GM19455 (cell line): ENCODE measurements around the gene RAMP2.

Experiments used
- ATAC-seq: cut with Tn5 transposase; IDR thresholded peaks from one replicate; pipeline ENCODE4 v1.9.1; 2021; ENCODE audit not compliant: unreplicated experiment

Gene RAMP2

DNA sequence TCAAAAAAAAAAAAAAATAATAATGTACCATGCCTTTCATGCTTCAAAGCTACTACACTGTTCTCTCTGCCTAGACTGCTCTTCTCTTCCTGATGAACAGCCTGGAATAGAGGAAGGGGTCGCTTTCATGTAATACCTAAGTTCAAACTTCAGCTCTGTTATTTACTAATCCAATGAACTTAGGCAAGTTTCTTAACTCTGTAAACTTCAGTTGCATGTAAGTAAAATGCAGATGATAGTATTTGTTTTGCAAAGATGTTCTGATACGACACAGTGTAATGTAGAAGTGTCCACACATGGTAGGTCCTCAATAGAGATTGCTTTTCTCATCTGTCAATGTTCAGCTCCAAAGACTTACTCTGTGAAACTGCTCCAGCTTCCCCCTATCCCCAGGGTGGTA lies 30.9 kb downstream of the RAMP2 start:
- no peak for ATAC-seq

DNA sequence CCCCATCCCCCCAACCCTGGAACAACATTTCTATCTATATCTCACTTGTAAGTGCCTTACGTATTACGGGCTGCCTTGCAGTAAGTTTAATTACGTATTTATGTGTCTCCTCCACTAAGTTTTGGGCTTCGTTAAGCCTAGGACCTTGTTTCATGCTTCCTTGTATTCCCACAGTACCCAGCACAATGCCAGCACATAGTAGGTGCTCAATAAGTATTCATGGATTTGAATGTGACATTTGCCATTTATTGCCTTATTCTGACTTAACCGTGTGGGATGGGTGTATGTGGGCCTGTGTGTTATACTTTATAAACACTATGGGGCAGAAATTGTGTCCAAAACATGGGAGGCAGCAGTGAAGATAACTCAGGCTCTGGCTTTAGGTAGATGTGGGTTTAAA lies 31.5 kb downstream of the RAMP2 start:
- no peak for ATAC-seq

DNA sequence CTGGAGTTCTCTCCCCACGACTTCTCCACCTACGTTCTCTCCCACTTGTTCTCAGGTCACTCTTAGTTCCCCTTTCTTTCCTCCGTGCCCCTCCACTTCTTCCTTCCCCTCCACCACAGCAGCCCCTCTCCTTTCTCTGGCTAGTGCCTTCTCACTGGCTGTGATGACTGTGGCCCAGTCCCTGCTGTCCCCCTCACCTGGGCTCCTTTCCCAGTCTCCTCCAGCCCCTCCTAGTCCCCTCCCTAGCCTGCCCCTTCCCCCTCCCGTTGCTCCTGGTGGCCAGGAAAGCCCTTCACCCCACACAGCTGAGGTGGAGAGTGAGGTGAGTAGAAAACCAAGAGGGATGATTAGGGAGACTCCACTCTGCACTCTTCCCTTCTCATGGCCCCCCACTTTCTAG lies 34.0 kb downstream of the RAMP2 start:
- ATAC-seq = no peak

DNA sequence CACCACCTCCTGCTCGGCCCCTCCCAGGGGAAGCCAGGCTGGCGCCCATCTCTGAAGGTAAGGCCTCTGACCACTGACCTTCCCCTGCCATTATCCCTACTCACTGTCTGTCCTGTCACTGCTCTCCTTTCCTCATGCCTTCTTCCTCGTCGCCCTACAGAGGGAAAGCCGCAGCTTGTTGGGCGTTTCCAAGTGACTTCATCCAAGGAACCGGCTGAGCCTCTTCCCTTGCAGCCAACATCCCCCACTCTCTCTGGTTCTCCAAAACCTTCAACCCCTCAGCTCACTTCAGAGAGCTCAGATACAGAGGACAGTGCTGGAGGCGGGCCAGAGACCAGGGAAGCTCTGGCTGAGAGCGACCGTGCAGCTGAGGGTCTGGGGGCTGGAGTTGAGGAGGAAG lies 34.4 kb downstream of the RAMP2 start:
- no peak for ATAC-seq

- ATAC-seq = no peak
Measured at GRCh38 chr17:42796066-42796758, 35.2 kb downstream of the RAMP2 start.

DNA sequence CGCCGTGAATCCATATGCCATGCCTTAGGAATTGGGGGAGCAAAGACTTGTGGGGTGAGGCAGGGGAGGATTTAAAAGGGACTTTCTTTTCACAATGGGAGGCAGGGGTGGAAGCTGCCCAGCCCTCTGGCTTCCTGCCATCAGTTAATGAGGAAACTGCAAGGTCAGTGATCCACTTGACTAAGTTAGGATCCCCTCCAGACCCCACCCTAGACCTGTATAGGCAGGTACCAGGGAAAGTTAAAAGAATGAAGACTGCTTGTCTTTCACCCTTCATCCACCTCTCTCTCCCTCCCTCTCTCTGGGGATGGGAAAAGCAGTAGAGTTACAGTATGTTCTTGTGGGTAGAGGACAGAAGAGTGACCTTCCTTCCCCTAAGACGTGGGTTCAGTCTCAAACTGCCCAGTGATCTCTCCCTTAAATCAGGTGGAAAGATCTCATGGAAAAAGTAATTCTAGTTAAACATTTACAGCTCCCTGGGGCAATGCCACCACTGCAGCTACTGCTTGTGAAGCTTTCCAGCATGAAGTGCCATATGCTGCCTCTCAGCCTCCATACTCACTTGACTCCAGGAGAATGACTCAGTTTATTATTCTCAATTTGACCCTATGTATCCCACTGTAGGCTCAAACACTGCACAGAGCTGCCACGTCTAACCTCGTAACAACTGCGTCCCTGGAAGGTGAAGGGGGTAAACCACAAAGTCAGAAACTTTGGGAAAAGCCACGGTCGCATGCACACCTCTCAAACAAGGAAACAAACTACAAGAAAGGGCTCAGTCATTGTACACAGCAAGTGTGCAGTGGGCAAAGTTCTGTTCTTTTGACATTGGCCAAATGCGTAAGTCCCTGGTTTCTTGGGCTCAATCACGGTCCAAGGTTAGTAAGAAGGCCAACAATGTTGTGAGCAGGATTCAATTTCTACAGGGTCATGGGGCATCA lies 36.3 kb downstream of the RAMP2 start:
- no peak for ATAC-seq

GRCh38 chr17:42798011-42798382 lies 37.0 kb downstream of the RAMP2 start:
- ATAC-seq = no peak

GRCh38 chr17:42798383-42799380 lies 37.7 kb downstream of the RAMP2 start, which contains the start of the genes CNTD1 and COA3:
Gene CNTD1, plus strand, starts transcription at chr17:42798861. Its CDS starts 207 bp downstream, at chr17:42799068.
Gene COA3, minus strand, starts transcription at chr17:42798704. Its CDS starts 23 bp downstream, at chr17:42798681.
- peak; percentile 79 for ATAC-seq

DNA sequence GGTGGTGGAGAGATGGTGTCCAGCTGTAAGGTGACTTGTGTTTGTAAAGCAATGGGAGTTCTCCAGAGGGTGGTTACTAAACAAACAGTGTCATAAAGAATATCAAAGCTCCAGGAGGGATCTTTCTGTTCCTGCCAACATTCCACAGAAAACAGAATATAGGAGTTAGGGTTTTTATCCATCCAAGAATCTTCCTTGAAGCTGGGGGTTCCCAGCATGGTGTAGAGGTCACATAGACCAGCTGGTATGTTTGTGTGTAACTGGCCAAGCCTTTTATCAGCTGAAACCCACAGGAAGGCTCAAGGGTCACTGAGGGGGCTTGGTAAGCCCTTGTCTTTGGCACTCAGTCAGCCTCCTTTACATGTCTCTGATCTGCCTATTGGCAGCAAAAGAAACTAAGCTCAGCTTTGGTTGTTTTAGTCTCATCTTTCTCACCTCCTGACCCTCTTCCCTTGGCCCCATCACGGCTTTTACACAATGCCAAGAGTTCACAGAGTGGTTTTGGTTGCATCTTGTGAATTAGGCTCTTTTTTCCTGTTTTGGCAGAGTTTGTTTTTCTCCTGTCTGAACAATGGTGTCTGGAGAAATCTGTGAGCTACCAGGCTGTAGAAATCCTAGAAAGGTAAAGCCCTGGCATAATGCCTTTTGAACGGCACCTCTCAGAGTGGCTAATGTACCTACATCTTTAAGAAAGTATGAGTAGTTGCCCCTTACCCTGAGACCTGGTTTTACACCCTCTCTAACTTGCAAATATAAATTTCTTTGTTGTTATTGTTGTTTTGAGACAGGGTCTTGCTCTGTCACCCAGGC lies 42.3 kb downstream of the RAMP2 start:
- no peak for ATAC-seq

DNA sequence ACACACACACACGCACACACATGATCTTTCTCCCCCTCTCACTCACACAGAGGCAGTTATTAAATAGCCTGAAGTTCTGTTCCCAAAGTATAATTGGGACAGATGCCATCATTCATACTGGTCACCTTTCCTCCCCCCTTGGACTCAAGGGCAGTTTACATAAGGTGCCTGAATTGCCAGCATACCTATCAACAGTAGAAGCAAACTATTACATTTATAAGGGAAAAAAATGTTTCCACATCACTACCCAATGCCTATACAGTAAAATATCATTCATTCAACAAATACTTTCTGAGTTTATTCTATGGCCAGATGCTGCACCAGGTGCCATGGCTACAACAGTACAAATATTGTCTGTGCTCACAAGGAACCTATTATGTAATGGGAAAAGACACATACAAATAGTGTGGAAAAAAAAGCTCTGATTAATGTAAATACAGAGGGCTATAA lies 43.9 kb downstream of the RAMP2 start:
- ATAC-seq = no peak

DNA sequence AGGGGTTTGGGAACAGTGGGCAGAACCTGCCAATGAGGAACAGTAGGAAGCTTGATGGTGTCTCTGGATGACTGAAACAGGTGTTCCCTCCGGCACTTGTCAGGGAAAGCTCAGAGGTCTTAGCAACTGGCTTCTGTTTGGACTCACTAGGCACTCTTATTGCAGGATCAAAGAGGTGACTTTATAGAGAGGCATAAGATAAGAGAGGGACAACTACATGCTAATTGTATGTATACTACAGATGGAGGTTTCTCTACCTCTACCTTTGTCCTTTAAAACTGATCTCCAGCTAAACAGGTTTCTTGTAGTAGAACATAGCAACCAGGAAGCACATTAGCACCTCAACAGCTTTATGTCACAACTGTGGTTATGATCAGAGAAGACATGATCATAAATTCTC lies 45.2 kb downstream of the RAMP2 start:
- ATAC-seq = no peak

DNA sequence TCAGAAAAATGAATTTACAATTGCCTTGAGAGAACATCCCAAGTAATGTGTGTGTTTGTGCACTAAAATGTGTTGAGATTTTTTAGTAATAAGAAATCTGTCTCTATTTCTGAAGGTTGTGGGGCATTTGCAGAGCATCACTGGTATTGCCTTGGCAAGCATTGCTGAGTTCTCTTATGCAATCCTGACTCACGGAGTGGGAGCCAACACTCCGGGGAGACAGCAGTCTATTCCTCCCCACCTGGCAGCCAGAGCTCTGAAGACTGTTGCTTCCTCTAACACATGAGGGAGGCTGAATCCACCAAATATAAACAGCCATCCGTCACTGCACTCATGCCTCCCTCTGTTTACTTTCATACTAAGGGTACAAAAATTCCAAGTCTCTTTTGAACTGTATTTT lies 48.2 kb downstream of the RAMP2 start:
- ATAC-seq = no peak
